HG03575 (cell line): Measurements from ENCODE around the gene SAMD4A.

Experiments used
- ATAC-seq: cut with Tn5 transposase; IDR thresholded peaks from one replicate; pipeline ENCODE4 v1.9.1; 2021; ENCODE audit not compliant: unreplicated experiment, insufficient number of reproducible peaks, low FRiP score; ENCODE audit errors: extremely low read depth

Gene SAMD4A

DNA sequence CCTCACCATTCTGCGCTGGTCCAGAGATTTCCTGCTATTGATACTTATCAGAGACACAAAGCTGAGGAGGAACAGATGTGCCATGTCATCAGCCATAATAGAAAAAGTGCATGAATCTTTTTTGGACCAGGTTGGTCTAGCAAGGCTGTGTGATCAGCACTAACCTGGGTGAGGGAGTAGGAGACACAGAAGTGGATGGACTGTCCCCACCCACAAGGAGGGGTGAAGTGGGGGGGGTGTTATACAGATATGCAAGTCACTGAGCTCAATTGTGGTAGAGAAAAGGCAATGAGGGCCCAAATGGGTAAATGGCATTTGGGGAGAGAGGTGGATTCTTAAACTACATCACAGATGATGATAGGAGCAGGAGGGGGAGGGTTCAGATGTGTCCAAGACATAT lies 123.0 kb downstream of the SAMD4A start:
- ATAC-seq, result no peak

DNA sequence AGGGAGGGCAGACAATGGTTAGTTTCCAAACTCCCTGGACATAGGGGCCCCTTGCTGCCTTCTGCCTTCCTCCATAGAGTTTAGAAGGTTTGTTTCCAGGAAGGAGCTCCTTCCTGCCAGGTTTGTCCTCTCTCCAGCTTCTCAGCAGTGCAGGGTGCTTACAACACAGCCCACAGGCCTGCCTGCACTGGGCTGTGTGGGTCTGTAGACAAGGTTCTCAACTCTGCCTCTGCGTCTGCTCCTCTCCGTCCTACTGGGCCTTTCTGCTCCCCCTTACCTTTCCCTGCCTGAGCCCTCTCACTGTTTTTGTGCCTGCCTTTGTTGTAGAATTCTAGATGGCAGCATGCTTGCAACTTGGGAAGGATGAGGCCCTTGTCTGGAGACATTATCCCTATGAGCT lies 124.0 kb downstream of the SAMD4A start:
- ATAC-seq, result no peak

GRCh38 chr14:54691525-54692283 lies 124.8 kb downstream of the SAMD4A start:
- ATAC-seq, result no peak

DNA sequence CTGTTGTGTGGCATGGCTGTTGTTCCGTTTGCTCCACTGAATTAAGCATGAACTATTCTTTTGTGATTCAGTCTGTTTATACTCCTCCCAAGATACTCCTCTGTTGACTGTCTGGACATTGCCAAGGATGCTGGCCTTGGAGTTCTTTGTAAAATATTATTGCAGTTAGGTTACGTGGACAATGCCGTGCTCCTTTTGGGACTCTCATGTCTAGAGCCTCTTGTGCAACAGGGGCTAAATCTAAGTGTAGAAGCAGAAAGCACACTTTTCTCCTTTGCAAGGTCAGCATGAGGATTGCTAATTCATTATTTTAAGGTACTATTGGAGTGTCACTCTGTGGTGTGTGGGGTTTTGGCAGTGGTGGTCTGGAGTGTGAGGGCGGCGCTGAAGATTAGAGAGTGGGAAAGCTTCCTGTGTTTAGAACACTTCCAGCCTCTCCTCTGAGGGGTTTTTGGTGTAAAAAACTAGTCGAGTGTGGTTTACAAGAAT lies 125.4 kb downstream of the SAMD4A start:
- ATAC-seq, result no peak

GRCh38 chr14:54693761-54694160 lies 126.8 kb downstream of the SAMD4A start:
- no peak for ATAC-seq

DNA sequence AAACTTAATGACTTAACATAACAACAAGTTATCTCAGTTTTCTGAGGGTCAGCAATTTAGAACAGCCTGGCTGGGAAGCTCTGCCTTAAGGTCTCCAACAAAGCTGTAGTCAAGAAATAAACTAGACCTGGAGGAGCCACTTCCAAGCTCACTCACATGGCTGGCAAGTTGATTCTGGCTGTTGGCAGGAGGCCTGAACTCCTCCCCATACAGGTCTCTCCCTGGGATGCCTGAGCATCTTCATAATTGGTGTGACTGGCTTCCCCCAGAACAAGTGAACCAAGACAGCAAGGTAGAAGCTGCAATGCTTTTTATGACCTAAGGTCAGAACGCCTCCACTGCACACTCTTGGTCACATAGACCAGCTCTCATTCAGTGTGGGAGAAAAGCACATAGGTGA lies 128.3 kb downstream of the SAMD4A start:
- no peak for ATAC-seq

DNA sequence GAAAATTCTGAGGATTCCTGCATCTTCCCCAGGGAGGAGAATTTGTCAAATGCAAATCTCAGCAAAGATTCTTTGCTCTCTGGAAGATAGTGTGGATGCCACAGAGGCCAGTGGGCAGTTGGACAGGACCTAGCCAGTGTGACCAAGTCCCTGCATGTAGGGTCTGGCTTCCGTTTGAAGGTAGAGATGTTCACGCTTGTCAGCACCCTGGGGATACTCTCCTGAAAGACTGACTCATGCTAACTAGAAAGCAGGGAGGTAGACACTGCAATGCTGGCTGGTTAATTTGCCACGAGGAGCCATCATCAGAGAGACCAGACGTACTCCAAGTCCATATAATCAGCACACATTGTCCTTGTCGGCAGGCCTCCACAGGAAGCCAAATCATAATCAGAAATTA lies 130.1 kb downstream of the SAMD4A start:
- ATAC-seq, result no peak

GRCh38 chr14:54697803-54698202 lies 130.9 kb downstream of the SAMD4A start:
- no peak for ATAC-seq

DNA sequence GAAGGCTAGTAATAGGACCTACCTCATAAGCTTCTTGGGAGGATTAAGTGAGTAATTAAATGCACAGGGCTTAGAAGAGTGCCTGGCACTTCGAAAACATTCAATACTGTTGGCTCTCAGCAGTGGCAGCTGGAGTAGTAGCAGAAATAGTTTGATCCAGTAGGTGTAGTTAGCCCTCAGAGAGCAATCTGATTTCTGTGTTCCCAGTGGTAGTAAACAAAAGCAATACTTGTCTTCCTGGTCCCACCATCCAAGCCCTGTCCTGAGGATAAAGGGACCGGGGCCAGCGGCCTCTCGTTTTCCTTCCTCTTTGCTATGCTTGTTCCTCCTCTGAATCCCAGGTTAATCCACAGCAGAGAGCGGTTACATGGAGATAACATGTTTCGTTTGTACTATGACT lies 131.6 kb downstream of the SAMD4A start:
- no peak for ATAC-seq

- ATAC-seq, result no peak
Observed at GRCh38 chr14:54698966-54699530, 132.1 kb downstream of the SAMD4A start.

DNA sequence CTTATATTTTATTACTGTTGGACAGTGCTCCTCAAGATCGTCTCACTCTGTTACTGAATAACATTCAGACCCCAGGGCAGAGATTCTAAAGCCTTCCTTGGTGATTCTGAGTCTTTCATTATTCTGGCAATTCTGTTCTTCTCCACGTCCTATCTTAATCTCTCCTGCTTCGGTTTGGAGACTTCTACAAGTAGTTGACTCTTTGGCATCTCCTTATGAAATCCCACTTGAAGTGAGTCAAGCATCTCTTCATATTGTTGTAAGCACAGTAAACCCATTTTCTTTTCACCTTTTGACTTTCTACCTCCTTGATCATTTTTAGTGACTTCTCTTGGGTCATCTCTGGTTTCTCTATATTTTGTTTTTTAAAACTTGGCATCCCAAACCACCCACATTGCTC lies 132.8 kb downstream of the SAMD4A start:
- no peak for ATAC-seq

DNA sequence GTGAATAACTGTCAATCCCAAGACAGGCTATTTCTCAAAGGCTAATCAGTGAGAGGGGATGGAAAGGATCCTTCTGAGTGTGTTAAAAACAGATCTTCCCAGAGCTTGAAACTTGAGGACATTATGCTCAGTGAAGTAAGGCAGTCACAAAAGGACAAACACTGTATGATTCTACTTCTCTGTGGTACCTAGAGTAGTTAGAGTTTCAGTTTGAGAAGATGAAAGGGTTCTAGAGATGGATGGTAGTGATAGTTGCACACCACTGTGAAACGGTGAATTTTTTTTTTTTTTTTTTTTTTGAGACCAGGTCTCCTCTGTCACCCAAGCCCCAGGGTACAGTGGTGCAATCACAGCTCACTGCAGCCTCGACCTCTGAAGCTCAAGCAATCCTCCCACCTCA lies 133.8 kb downstream of the SAMD4A start:
- ATAC-seq, result no peak

- no peak for ATAC-seq
Observed at GRCh38 chr14:54702014-54702491, 135.1 kb downstream of the SAMD4A start.

- ATAC-seq, result no peak
Observed at GRCh38 chr14:54702492-54702891, 135.6 kb downstream of the SAMD4A start.

- no peak for ATAC-seq
Observed at GRCh38 chr14:54703082-54703481, 136.2 kb downstream of the SAMD4A start.

GRCh38 chr14:54703724-54704123 lies 136.8 kb downstream of the SAMD4A start:
- ATAC-seq, result no peak

- ATAC-seq, result no peak
Observed at GRCh38 chr14:54704768-54705167, 137.8 kb downstream of the SAMD4A start.

DNA sequence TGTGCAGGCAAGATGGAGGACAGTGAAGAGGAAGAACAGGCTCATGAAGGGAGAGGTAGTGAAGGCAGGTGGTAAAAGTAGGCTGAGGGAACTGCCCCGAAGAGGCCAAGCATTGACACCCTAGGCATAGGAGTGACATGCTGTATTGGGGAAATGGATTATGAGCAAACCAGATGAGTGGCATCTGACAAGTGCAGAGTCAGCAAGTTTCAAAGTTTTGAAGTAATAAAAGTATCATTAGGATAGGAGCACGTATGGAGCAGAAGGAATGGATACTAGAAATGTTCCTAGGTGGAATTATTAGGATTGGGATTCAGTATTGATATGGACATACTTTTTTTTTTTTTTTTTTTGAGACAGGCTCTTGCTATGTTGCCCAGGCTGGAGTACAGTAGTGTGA lies 139.8 kb downstream of the SAMD4A start:
- no peak for ATAC-seq

DNA sequence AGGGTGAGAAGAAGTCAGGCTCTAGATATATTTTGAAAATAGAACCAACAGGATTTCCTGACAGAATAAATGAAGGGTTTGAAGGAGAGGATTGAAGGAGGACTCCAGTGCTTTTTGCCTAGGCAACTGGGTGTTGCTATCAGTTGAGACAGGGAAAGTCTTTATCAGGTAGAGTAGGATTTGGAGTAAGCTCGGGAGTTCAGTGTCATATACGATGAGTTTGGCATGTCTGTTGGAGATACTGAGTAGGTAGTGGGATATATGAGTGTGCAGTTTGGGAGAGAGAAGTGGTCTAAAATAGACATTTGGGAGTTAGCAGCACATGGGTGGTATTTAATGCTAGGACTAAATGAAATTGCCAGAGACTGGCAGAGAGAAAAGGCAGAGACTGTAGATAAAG lies 141.2 kb downstream of the SAMD4A start:
- ATAC-seq, result no peak

GRCh38 chr14:54708982-54709381 lies 142.1 kb downstream of the SAMD4A start:
- ATAC-seq, result no peak

GRCh38 chr14:54709444-54709843 lies 142.5 kb downstream of the SAMD4A start:
- ATAC-seq, result peak; percentile 82
